ENCODE results near the gene ESAM. TPM values are rescaled to one million over a fixed set of nuclear protein-coding genes. Genes with fewer than 3 reads are reported as not detected.
A peak's percentile ranks its signal among the peaks of the same experiment; 100 is the strongest.

ESAM gene
- total RNA-seq, 4 donors from 2014 or later, result 5.6 to 23.1 (median 9.7) TPM

DNA sequence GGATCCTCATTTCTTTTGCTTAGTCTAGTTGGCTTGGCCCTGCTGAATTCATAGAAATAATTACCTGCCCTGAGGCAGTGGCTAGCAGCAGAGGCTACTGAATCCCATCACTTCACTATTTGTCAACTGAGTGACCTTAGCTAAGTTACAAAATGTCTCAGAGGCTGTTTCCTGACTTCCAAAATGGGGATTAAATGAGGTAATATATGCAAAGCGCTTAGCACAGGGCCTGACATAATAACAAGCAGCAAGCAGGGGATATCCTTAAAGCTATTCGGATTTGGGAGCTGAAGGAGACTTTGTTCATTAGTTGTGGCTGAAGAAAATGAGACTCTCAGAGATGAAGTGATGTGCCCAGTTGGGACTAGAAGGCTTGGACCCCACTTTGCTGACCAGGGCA lies 19.5 kb downstream of the ESAM start:
- Histone ChIP-seq H3K4me3 (no peak overlapping the region), H3K9me3 (no peaks in the 10 kb centered on the region), H3K27me3 (peaks cover 0 to 93% (median 0%) of the 10 kb centered on the region in 4 donors), H3K36me3 (no peaks in the 10 kb centered on the region), H3K27ac (no peak overlapping the region), H3K4me1 (peaks cover 30 to 45% (median 31%) of the 10 kb centered on the region in 3 donors)
- WGBS, 2 donors, result 92 to 94% methylated on average over 2 of the region's 2 CpGs
- TF ChIP-seq POLR2A (IDR thresholded peaks at IDR 0.05), result no peak
- TF ChIP-seq, protein P1, sequence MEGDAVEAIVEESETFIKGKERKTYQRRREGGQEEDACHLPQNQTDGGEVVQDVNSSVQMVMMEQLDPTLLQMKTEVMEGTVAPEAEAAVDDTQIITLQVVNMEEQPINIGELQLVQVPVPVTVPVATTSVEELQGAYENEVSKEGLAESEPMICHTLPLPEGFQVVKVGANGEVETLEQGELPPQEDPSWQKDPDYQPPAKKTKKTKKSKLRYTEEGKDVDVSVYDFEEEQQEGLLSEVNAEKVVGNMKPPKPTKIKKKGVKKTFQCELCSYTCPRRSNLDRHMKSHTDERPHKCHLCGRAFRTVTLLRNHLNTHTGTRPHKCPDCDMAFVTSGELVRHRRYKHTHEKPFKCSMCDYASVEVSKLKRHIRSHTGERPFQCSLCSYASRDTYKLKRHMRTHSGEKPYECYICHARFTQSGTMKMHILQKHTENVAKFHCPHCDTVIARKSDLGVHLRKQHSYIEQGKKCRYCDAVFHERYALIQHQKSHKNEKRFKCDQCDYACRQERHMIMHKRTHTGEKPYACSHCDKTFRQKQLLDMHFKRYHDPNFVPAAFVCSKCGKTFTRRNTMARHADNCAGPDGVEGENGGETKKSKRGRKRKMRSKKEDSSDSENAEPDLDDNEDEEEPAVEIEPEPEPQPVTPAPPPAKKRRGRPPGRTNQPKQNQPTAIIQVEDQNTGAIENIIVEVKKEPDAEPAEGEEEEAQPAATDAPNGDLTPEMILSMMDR (IDR thresholded peaks at IDR 0.05), result no peak
- intact Hi-C loops (cut with DNase I), result loop anchor here (5.0 kb wide), 1 partner anchor 70 kb away; the partner anchor contains the start of genes SIAE and SPA17
- DNase-seq, result no peak

DNA sequence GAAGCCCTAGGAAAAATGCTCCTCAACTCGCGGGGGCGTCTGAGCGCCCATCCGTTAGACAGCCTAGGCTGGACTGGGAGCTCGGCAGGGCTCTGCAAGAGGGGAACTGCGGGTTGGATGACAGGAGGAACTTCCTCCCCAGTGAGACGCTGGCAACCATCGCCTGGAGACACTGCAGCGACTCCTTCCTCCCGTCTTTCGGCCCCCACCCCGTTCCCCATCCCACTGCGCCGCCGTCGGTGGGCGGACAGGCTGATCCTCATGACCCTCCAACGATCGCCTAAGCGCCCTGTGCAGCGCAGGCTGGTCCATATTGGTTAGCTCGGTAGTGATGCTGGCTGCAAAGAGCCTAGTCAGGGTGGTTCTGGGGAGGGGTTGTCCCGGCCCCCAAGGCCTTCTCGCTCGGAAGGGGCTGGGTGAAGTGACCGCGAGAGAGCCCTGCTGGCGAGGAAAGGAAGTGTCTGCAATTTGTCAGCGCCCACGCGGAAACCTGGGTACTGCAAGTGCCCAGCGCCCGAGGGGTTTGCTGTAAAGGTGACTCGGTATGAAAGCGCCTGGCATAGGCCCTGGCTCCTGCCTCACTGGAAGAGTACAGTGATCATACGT lies 21.7 kb downstream of the ESAM start:
- peak overlapping the region; percentile 36 to 78 (median 54) for H3K4me3 ChIP-seq
- H3K4me1 ChIP-seq, result peaks cover 13 to 24% (median 19%) of the 10 kb centered on the region in 3 donors
- 0 to 2% methylated on average over 7 to 21 of the region's 37 CpGs for WGBS, 2 donors
- peaks cover 0 to 71% (median 0%) of the 10 kb centered on the region in 4 donors for H3K27me3 ChIP-seq
- intact Hi-C loops (cut with DNase I), result loop anchor here (5.0 kb wide), 1 partner anchor 68 kb away; the partner anchor contains the start of genes SIAE and SPA17
- H3K36me3 ChIP-seq, result no peaks in the 10 kb centered on the region
- H3K9me3 ChIP-seq, result no peaks in the 10 kb centered on the region
- peak overlapping the region in 1 of 4 donors; percentile 54 for H3K27ac ChIP-seq
- TF ChIP-seq, protein P1 (IDR thresholded peaks at IDR 0.05), result peak in 4 of 6 experiments; percentile 32 to 66 (median 42)
- TF ChIP-seq POLR2A (IDR thresholded peaks at IDR 0.05), result no peak
- DNase-seq, result no peak

DNA sequence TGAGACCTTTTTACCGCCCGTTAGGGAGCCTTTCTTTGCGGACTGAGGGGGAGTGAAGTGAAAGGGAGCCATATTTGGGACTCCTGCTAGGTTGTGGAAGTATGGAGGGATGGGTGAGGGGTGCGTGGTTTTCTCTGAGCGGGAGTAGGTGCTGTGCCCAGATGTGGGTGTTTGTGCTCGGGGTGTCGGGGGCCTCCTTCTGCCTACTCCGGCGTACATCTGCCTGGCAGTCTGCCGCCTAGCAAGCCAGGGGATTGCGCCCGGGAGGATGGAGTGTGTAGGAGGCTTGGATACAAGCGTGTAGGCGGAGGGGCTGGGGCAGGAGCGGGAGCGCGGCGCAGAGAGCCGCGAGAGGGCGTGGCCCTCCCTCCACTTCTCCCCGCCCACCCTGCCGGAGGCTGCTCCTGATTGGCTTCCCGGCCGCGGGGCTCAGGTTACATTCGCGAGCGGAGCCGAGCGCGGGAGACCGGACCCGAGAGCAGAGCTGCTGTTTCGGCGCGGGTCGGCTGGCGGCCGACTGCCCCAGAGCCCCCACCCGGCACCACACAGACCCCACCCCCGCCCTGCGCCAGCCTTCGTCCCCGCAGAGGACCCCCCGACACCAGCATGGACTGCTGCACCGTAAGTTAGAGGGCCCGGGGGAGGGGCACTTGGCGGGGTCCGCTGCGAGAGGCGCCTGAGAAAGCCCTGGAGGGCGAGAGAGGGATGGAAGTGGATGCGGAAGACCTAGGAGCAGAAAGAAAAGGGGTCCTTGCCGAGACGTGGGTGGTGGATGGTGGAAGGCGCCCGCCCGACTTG lies 22.4 kb downstream of the ESAM start, which contains the start of gene NRGN:
Gene NRGN (plus strand): TSS at position 464 of the 798 bp plus-strand sequence. CDS start 143 bp downstream, at position 607.
- peaks cover 0 to 64% (median 0%) of the 10 kb centered on the region in 4 donors for H3K27me3 ChIP-seq
- H3K36me3 ChIP-seq, result no peaks in the 10 kb centered on the region
- peaks cover 13 to 20% (median 17%) of the 10 kb centered on the region in 3 donors for H3K4me1 ChIP-seq
- DNase-seq, result peak; percentile 49
- TF ChIP-seq, protein P1 (IDR thresholded peaks at IDR 0.05), result no peak
- TF ChIP-seq POLR2A (IDR thresholded peaks at IDR 0.05), result no peak
- intact Hi-C loops (cut with DNase I), result loop anchor here (5.0 kb wide), 1 partner anchor 67 kb away; the partner anchor contains the start of genes SIAE and SPA17
- peak within 1 kb of the TSS; percentile 36 to 78 (median 54) for H3K4me3 ChIP-seq
- 3% methylated on average over 11 to 32 of the region's 59 CpGs for WGBS, 2 donors
- peak within 1 kb of the TSS in 2 of 4 donors; percentile 54 to 62 for H3K27ac ChIP-seq
- no peaks in the 10 kb centered on the region for H3K9me3 ChIP-seq

DNA sequence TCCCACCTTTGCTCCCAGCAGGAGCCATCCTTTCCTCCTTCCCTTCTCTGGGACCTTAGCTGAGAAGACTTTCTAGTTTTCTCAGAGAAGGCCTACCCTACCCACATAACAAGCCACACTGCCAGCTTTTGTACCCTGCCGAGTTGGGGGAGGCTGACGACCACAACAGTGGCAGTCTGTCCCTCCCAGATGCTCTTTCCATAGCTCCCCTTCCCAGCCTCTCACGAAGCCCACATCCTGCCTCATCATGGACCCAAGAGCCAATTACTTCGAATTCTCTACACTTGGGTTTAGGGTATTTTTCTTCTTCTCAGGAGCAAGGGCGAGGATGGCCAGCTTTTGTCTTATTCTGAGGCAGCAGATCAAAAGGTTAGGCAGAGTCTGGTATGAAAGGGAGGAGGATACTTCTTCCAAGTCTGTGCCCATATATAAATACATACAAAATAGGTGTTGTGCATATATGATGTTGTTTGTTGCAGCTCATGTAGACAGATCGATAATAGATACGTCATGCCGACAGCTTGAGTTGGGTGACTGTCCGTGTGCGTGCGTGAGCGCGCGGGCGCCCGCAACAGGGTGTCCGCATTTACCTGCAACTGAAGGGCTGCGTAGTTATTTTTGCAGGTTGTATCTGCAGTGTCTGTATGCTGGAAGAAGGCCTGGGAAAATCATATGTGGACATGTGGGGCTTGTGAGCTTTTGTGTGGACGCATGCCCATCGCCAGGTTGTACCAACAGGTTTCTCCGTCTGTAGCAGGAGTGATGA lies 23.2 kb downstream of the ESAM start:
- H3K4me3 ChIP-seq, result peak overlapping the region in 3 of 4 donors; percentile 48 to 78 (median 59)
- intact Hi-C loops (cut with DNase I), result no loop called here
- 73% methylated on average over 20 to 21 of the region's 21 CpGs for WGBS, 2 donors
- H3K36me3 ChIP-seq, result no peaks in the 10 kb centered on the region
- TF ChIP-seq POLR2A (IDR thresholded peaks at IDR 0.05), result no peak
- TF ChIP-seq, protein P1 (IDR thresholded peaks at IDR 0.05), result no peak
- peaks cover 0 to 56% (median 0%) of the 10 kb centered on the region in 4 donors for H3K27me3 ChIP-seq
- no peak for DNase-seq
- H3K9me3 ChIP-seq, result no peaks in the 10 kb centered on the region
- peaks cover 13 to 20% (median 17%) of the 10 kb centered on the region in 3 donors for H3K4me1 ChIP-seq
- H3K27ac ChIP-seq, result no peak overlapping the region

Measured in esophagus squamous epithelium (tissue), 5 donors.